Measurements from ENCODE around the gene CDH4.

The CDH4 gene

GRCh38 chr20:61861858-61862257 lies 609.8 kb downstream of the CDH4 start:
- no peak overlapping the region for H3K9ac ChIP-seq (ENCODE audit: low read depth in 1 of 2, low read length in 2 of 2)
- H3K9me3 ChIP-seq (ENCODE audit: control insufficient read depth in 2 of 2, low read length in 2 of 2): no peaks in the 10 kb centered on the region
- no peaks in the 10 kb centered on the region for H3K4me1 ChIP-seq (ENCODE audit: control insufficient read depth in 2 of 2, insufficient read depth in 2 of 2, low read length in 2 of 2)
- H3K27ac ChIP-seq (ENCODE audit: low read depth in 2 of 2, low read length in 2 of 2): no peak overlapping the region
- H3K36me3 ChIP-seq (ENCODE audit: control insufficient read depth in 2 of 2, insufficient read depth in 2 of 2, low read length in 2 of 2): no peaks in the 10 kb centered on the region
- no peak overlapping the region for H3K4me3 ChIP-seq (ENCODE audit: low read length in 2 of 2)
- H3K27me3 ChIP-seq (ENCODE audit: control insufficient read depth in 2 of 2, insufficient read depth in 2 of 2, low read length in 2 of 2): no peaks in the 10 kb centered on the region

- Histone ChIP-seq H3K36me3 (ENCODE audit: control insufficient read depth in 2 of 2, insufficient read depth in 2 of 2, low read length in 2 of 2) (no peaks in the 10 kb centered on the region), H3K9ac (ENCODE audit: low read depth in 1 of 2, low read length in 2 of 2) (no peak overlapping the region), H3K4me1 (ENCODE audit: control insufficient read depth in 2 of 2, insufficient read depth in 2 of 2, low read length in 2 of 2) (no peaks in the 10 kb centered on the region), H3K9me3 (ENCODE audit: control insufficient read depth in 2 of 2, low read length in 2 of 2) (no peaks in the 10 kb centered on the region), H3K27me3 (ENCODE audit: control insufficient read depth in 2 of 2, insufficient read depth in 2 of 2, low read length in 2 of 2) (no peaks in the 10 kb centered on the region), H3K4me3 (ENCODE audit: low read length in 2 of 2) (no peak overlapping the region), H3K27ac (ENCODE audit: low read depth in 2 of 2, low read length in 2 of 2) (no peak overlapping the region)
Measured at GRCh38 chr20:61862881-61863280, 610.8 kb downstream of the CDH4 start.

- Histone ChIP-seq H3K9me3 (ENCODE audit: control insufficient read depth in 2 of 2, low read length in 2 of 2) (no peaks in the 10 kb centered on the region), H3K27me3 (ENCODE audit: control insufficient read depth in 2 of 2, insufficient read depth in 2 of 2, low read length in 2 of 2) (no peaks in the 10 kb centered on the region), H3K9ac (ENCODE audit: low read depth in 1 of 2, low read length in 2 of 2) (no peak overlapping the region), H3K27ac (ENCODE audit: low read depth in 2 of 2, low read length in 2 of 2) (no peak overlapping the region), H3K4me1 (ENCODE audit: control insufficient read depth in 2 of 2, insufficient read depth in 2 of 2, low read length in 2 of 2) (no peaks in the 10 kb centered on the region), H3K4me3 (ENCODE audit: low read length in 2 of 2) (no peak overlapping the region), H3K36me3 (ENCODE audit: control insufficient read depth in 2 of 2, insufficient read depth in 2 of 2, low read length in 2 of 2) (no peaks in the 10 kb centered on the region)
Measured at GRCh38 chr20:61864481-61864880, 612.4 kb downstream of the CDH4 start.

GRCh38 chr20:61865353-61865752 lies 613.3 kb downstream of the CDH4 start:
- H3K27me3 ChIP-seq (ENCODE audit: control insufficient read depth in 2 of 2, insufficient read depth in 2 of 2, low read length in 2 of 2): no peaks in the 10 kb centered on the region
- H3K4me1 ChIP-seq (ENCODE audit: control insufficient read depth in 2 of 2, insufficient read depth in 2 of 2, low read length in 2 of 2): no peaks in the 10 kb centered on the region
- no peaks in the 10 kb centered on the region for H3K36me3 ChIP-seq (ENCODE audit: control insufficient read depth in 2 of 2, insufficient read depth in 2 of 2, low read length in 2 of 2)
- H3K4me3 ChIP-seq (ENCODE audit: low read length in 2 of 2): no peak overlapping the region
- H3K9me3 ChIP-seq (ENCODE audit: control insufficient read depth in 2 of 2, low read length in 2 of 2): no peaks in the 10 kb centered on the region
- H3K27ac ChIP-seq (ENCODE audit: low read depth in 2 of 2, low read length in 2 of 2): no peak overlapping the region
- no peak overlapping the region for H3K9ac ChIP-seq (ENCODE audit: low read depth in 1 of 2, low read length in 2 of 2)

- H3K9ac ChIP-seq (ENCODE audit: low read depth in 1 of 2, low read length in 2 of 2): no peak overlapping the region
- no peak overlapping the region for H3K27ac ChIP-seq (ENCODE audit: low read depth in 2 of 2, low read length in 2 of 2)
- no peak overlapping the region for H3K4me3 ChIP-seq (ENCODE audit: low read length in 2 of 2)
- no peaks in the 10 kb centered on the region for H3K36me3 ChIP-seq (ENCODE audit: control insufficient read depth in 2 of 2, insufficient read depth in 2 of 2, low read length in 2 of 2)
- H3K27me3 ChIP-seq (ENCODE audit: control insufficient read depth in 2 of 2, insufficient read depth in 2 of 2, low read length in 2 of 2): no peaks in the 10 kb centered on the region
- no peaks in the 10 kb centered on the region for H3K4me1 ChIP-seq (ENCODE audit: control insufficient read depth in 2 of 2, insufficient read depth in 2 of 2, low read length in 2 of 2)
- H3K9me3 ChIP-seq (ENCODE audit: control insufficient read depth in 2 of 2, low read length in 2 of 2): no peaks in the 10 kb centered on the region
Measured at GRCh38 chr20:61866165-61866564, 614.1 kb downstream of the CDH4 start.

GRCh38 chr20:61868006-61868405 lies 615.9 kb downstream of the CDH4 start:
- H3K27ac ChIP-seq (ENCODE audit: low read depth in 2 of 2, low read length in 2 of 2): no peak overlapping the region
- no peaks in the 10 kb centered on the region for H3K9me3 ChIP-seq (ENCODE audit: control insufficient read depth in 2 of 2, low read length in 2 of 2)
- H3K9ac ChIP-seq (ENCODE audit: low read depth in 1 of 2, low read length in 2 of 2): no peak overlapping the region
- no peak overlapping the region for H3K4me3 ChIP-seq (ENCODE audit: low read length in 2 of 2)
- no peaks in the 10 kb centered on the region for H3K36me3 ChIP-seq (ENCODE audit: control insufficient read depth in 2 of 2, insufficient read depth in 2 of 2, low read length in 2 of 2)
- no peaks in the 10 kb centered on the region for H3K27me3 ChIP-seq (ENCODE audit: control insufficient read depth in 2 of 2, insufficient read depth in 2 of 2, low read length in 2 of 2)
- no peaks in the 10 kb centered on the region for H3K4me1 ChIP-seq (ENCODE audit: control insufficient read depth in 2 of 2, insufficient read depth in 2 of 2, low read length in 2 of 2)

GRCh38 chr20:61868466-61869090 lies 616.5 kb downstream of the CDH4 start:
- Histone ChIP-seq H3K9me3 (ENCODE audit: control insufficient read depth in 2 of 2, low read length in 2 of 2) (no peaks in the 10 kb centered on the region), H3K9ac (ENCODE audit: low read depth in 1 of 2, low read length in 2 of 2) (no peak overlapping the region), H3K36me3 (ENCODE audit: control insufficient read depth in 2 of 2, insufficient read depth in 2 of 2, low read length in 2 of 2) (no peaks in the 10 kb centered on the region), H3K27me3 (ENCODE audit: control insufficient read depth in 2 of 2, insufficient read depth in 2 of 2, low read length in 2 of 2) (peaks cover 0 to 2% of the 10 kb centered on the region in 2 donors), H3K4me3 (ENCODE audit: low read length in 2 of 2) (no peak overlapping the region), H3K27ac (ENCODE audit: low read depth in 2 of 2, low read length in 2 of 2) (no peak overlapping the region), H3K4me1 (ENCODE audit: control insufficient read depth in 2 of 2, insufficient read depth in 2 of 2, low read length in 2 of 2) (no peaks in the 10 kb centered on the region)

GRCh38 chr20:61869750-61870507 lies 617.9 kb downstream of the CDH4 start:
- Histone ChIP-seq H3K9ac (ENCODE audit: low read depth in 1 of 2, low read length in 2 of 2) (no peak overlapping the region), H3K27ac (ENCODE audit: low read depth in 2 of 2, low read length in 2 of 2) (no peak overlapping the region), H3K9me3 (ENCODE audit: control insufficient read depth in 2 of 2, low read length in 2 of 2) (no peaks in the 10 kb centered on the region), H3K36me3 (ENCODE audit: control insufficient read depth in 2 of 2, insufficient read depth in 2 of 2, low read length in 2 of 2) (no peaks in the 10 kb centered on the region), H3K27me3 (ENCODE audit: control insufficient read depth in 2 of 2, insufficient read depth in 2 of 2, low read length in 2 of 2) (peaks cover 0 to 2% of the 10 kb centered on the region in 2 donors), H3K4me3 (ENCODE audit: low read length in 2 of 2) (no peak overlapping the region), H3K4me1 (ENCODE audit: control insufficient read depth in 2 of 2, insufficient read depth in 2 of 2, low read length in 2 of 2) (no peaks in the 10 kb centered on the region)

- Histone ChIP-seq H3K4me1 (ENCODE audit: control insufficient read depth in 2 of 2, insufficient read depth in 2 of 2, low read length in 2 of 2) (no peaks in the 10 kb centered on the region), H3K9ac (ENCODE audit: low read depth in 1 of 2, low read length in 2 of 2) (no peak overlapping the region), H3K27me3 (ENCODE audit: control insufficient read depth in 2 of 2, insufficient read depth in 2 of 2, low read length in 2 of 2) (peaks cover 0 to 2% of the 10 kb centered on the region in 2 donors), H3K9me3 (ENCODE audit: control insufficient read depth in 2 of 2, low read length in 2 of 2) (no peaks in the 10 kb centered on the region), H3K27ac (ENCODE audit: low read depth in 2 of 2, low read length in 2 of 2) (no peak overlapping the region), H3K36me3 (ENCODE audit: control insufficient read depth in 2 of 2, insufficient read depth in 2 of 2, low read length in 2 of 2) (no peaks in the 10 kb centered on the region), H3K4me3 (ENCODE audit: low read length in 2 of 2) (no peak overlapping the region)
Measured at GRCh38 chr20:61871160-61871559, 619.1 kb downstream of the CDH4 start.

- peaks cover 0 to 2% of the 10 kb centered on the region in 2 donors for H3K27me3 ChIP-seq (ENCODE audit: control insufficient read depth in 2 of 2, insufficient read depth in 2 of 2, low read length in 2 of 2)
- H3K36me3 ChIP-seq (ENCODE audit: control insufficient read depth in 2 of 2, insufficient read depth in 2 of 2, low read length in 2 of 2): no peaks in the 10 kb centered on the region
- no peak overlapping the region for H3K9ac ChIP-seq (ENCODE audit: low read depth in 1 of 2, low read length in 2 of 2)
- H3K4me1 ChIP-seq (ENCODE audit: control insufficient read depth in 2 of 2, insufficient read depth in 2 of 2, low read length in 2 of 2): no peaks in the 10 kb centered on the region
- no peaks in the 10 kb centered on the region for H3K9me3 ChIP-seq (ENCODE audit: control insufficient read depth in 2 of 2, low read length in 2 of 2)
- no peak overlapping the region for H3K4me3 ChIP-seq (ENCODE audit: low read length in 2 of 2)
- H3K27ac ChIP-seq (ENCODE audit: low read depth in 2 of 2, low read length in 2 of 2): no peak overlapping the region
Measured at GRCh38 chr20:61871913-61872312, 619.9 kb downstream of the CDH4 start.

Measured in mucosa of rectum (tissue), 2 donors.